ENCODE data around the gene CRTAC1.

The CRTAC1 gene

GRCh38 chr10:97922022-97922758 lies 108.2 kb downstream of the CRTAC1 start:
- peak; percentile 77 for DNase-seq

- peak; percentile 23 for DNase-seq
Measured at GRCh38 chr10:97921581-97922021, 108.8 kb downstream of the CRTAC1 start.

GRCh38 chr10:97920865-97921264 lies 109.6 kb downstream of the CRTAC1 start:
- DNase-seq, result no peak

GRCh38 chr10:97919012-97919411 lies 111.4 kb downstream of the CRTAC1 start:
- no peak for DNase-seq

- no peak for DNase-seq
Measured at GRCh38 chr10:97916586-97916985, 113.8 kb downstream of the CRTAC1 start.

GRCh38 chr10:97915346-97916131 lies 114.9 kb downstream of the CRTAC1 start:
- DNase-seq, result no peak

GRCh38 chr10:97914837-97915211 lies 115.6 kb downstream of the CRTAC1 start:
- DNase-seq, result peak; percentile 30

- no peak for DNase-seq
Measured at GRCh38 chr10:97914171-97914836, 116.1 kb downstream of the CRTAC1 start.

GRCh38 chr10:97913614-97914013 lies 116.8 kb downstream of the CRTAC1 start:
- DNase-seq, result no peak

- DNase-seq, result no peak
Measured at GRCh38 chr10:97913193-97913592, 117.2 kb downstream of the CRTAC1 start.

- DNase-seq, result no peak
Measured at GRCh38 chr10:97911217-97911616, 119.2 kb downstream of the CRTAC1 start.

GRCh38 chr10:97910661-97911060 lies 119.8 kb downstream of the CRTAC1 start:
- no peak for DNase-seq

GRCh38 chr10:97907830-97908229 lies 122.6 kb downstream of the CRTAC1 start:
- no peak for DNase-seq

GRCh38 chr10:97907211-97907610 lies 123.2 kb downstream of the CRTAC1 start:
- DNase-seq, result no peak

- no peak for DNase-seq
Measured at GRCh38 chr10:97905276-97905675, 125.1 kb downstream of the CRTAC1 start.

GRCh38 chr10:97904576-97904975 lies 125.8 kb downstream of the CRTAC1 start:
- DNase-seq, result no peak

GRCh38 chr10:97904018-97904381 lies 126.4 kb downstream of the CRTAC1 start:
- DNase-seq, result no peak

GRCh38 chr10:97903128-97904017 lies 127.0 kb downstream of the CRTAC1 start:
- DNase-seq, result peak; percentile 54

- DNase-seq, result no peak
Measured at GRCh38 chr10:97901381-97901780, 129.0 kb downstream of the CRTAC1 start.

GRCh38 chr10:97898429-97898828 lies 132.0 kb downstream of the CRTAC1 start:
- no peak for DNase-seq

GRCh38 chr10:97896756-97897358 lies 133.6 kb downstream of the CRTAC1 start:
- no peak for DNase-seq

- DNase-seq, result no peak
Measured at GRCh38 chr10:97895915-97896314, 134.5 kb downstream of the CRTAC1 start.
